Astrocyte of the cerebellum (primary cell): Measurements from ENCODE around the gene DMXL1.

Experiments used
- DNase-seq: peaks from one replicate; pipeline ENCODE4 v3.0.0-alpha.2; 2011; ENCODE audit warnings: low read depth
- H3K4me3 ChIP-seq: 2 replicates; pipeline ENCODE4 v1.5.1; 2011; ENCODE audit warnings: mild to moderate bottlenecking, low read depth, low read length, moderate library complexity
- in situ Hi-C: cut with HindIII; loops from 2 replicates; pipeline ENCODE4 v1.10.0; 2017; ENCODE audit warnings: low sequenced_read_pairs
- TF ChIP-seq, protein P1 (sequence below): IDR thresholded peaks from 2 replicates; pipeline ENCODE4 v1.5.1; 2012; ENCODE audit warnings: low read length, low read depth, moderate library complexity, mild to moderate bottlenecking; ENCODE audit errors: missing control alignments

DMXL1 gene

DNA sequence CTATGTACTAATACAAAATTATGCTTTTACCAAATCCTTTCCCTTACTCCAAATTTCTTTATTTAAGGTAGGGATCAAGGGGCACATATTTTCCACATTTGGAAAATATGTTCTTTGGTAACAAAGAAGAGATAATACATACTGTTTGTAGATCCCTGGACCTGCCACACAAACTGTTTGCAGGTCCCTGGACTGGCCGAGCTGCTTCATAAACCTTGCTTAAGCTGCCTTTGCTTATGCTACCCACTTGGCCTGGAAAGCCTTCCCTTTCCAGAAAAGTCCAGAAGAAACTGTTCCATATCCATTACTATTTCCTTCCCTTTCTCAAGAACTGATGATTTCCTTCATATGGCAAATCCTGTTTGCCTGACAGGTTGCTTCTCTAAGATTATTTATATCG is 22.6 kb upstream of the DMXL1 start:
- no peak overlapping the region for H3K4me3 ChIP-seq
- DNase-seq = no peak
- in situ Hi-C loops = no loop called here
- TF ChIP-seq, protein P1, sequence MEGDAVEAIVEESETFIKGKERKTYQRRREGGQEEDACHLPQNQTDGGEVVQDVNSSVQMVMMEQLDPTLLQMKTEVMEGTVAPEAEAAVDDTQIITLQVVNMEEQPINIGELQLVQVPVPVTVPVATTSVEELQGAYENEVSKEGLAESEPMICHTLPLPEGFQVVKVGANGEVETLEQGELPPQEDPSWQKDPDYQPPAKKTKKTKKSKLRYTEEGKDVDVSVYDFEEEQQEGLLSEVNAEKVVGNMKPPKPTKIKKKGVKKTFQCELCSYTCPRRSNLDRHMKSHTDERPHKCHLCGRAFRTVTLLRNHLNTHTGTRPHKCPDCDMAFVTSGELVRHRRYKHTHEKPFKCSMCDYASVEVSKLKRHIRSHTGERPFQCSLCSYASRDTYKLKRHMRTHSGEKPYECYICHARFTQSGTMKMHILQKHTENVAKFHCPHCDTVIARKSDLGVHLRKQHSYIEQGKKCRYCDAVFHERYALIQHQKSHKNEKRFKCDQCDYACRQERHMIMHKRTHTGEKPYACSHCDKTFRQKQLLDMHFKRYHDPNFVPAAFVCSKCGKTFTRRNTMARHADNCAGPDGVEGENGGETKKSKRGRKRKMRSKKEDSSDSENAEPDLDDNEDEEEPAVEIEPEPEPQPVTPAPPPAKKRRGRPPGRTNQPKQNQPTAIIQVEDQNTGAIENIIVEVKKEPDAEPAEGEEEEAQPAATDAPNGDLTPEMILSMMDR = no peak

- H3K4me3 ChIP-seq = no peak overlapping the region
- TF ChIP-seq, protein P1 = no peak
- in situ Hi-C loops = no loop called here
- no peak for DNase-seq
These were observed 20.9 kb upstream of the DMXL1 start for GRCh38 chr5:119049824-119050449.

- in situ Hi-C loops = no loop called here
- H3K4me3 ChIP-seq = no peak overlapping the region
- DNase-seq = no peak
- TF ChIP-seq, protein P1 = no peak
These were observed 16.8 kb upstream of the DMXL1 start for GRCh38 chr5:119054101-119054500.

DNA sequence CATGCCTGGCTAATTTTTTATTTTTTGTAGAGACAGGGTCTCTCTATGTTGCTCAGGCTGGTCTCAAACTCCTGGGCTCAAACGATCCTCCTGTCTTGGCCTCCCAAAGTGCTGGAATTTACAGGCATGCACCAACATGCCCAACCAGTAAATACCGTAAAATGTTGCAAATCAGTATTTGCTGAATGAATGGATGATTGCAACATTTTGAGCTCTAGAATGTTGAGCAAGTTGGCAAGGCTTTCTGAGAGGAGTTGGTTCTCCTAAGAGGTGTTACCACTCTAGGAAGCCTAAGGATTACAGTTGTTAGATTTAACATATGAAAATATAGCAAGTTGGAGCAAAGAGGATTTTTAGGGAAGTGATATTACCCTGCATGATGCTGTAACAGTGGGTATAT is 15.6 kb upstream of the DMXL1 start:
- no peak for DNase-seq
- TF ChIP-seq, protein P1 = no peak
- in situ Hi-C loops = no loop called here
- no peak overlapping the region for H3K4me3 ChIP-seq

DNA sequence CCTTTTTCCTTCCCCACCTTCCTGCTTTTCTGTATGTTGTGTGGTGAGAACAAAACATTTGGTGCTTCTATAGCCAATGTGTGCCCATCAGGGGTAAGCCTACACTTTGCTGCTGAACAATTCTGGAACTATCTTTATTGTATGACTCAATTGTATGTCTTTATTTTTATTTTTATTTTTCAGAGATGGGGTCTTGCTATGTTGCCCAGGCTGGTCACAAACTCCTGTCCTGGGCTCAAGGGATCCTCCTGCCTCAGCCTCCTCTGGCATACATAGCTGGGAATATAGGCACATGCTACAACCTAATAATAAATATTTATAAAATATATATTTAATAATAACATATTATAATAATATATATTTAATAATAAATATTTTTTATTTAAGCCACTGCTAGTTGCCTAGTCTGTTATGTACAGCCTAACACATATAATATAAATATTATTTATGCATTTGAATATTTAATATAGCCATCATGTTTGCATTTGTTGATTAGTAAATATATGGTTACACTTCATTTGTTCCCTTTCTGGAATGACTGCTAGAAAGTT is 11.8 kb upstream of the DMXL1 start:
- no peak overlapping the region for H3K4me3 ChIP-seq
- TF ChIP-seq, protein P1 = no peak
- no peak for DNase-seq
- in situ Hi-C loops = no loop called here

DNA sequence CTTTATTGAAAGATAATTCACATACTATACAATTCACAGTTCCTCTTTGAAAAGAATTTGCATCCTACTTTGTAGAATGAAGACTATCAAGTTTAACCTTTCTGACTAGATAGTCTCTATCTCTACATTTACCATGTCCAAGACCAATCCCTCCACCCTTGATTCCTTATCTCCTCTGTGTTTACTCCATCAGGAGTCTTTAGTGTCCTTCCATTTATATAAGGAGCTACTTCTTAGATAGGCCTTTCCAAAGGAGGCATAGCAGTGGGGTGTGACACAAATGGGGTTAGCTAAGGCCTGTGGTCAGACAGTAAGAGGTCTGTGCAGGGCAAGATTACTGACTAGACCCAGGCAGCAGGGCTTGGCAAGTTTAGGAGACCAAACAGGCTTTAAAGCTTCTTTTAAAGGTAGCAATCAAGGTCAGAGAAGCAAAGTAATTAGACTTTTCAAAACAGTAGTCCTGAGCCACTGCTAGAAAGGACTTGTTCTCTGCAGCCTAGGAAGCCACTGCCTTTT is 11.1 kb upstream of the DMXL1 start:
- TF ChIP-seq, protein P1 = no peak
- DNase-seq = no peak
- in situ Hi-C loops = no loop called here
- no peak overlapping the region for H3K4me3 ChIP-seq
